IMR-90 (cell line): ENCODE results near the gene ARHGEF1. TPM values are rescaled to one million over a fixed set of nuclear protein-coding genes. Genes with fewer than 3 reads are reported as not detected.

Experiments used
- ATAC-seq: fragments of 200-7000 bp; cut with Tn5 transposase; 2 replicates; pipeline ENCODE4 v1.9.1; 2020; ENCODE audit warnings: low read depth, mild to moderate bottlenecking, moderate library complexity
- BruUV-seq: library from RNA; stranded (reverse); fragments of 400-500 nt; replicated peaks from 2 replicates; lab custom pipeline; 2021; lab: Mats Ljungman, UMichigan
- CTCF ChIA-PET: fragments of 300-600 bp; formaldehyde crosslinking; extraction: SDS; loops from one replicate; lab custom pipeline; 2021; ENCODE audit warnings: antibody characterized with exemption; lab: Yijun Ruan, JAX
- POLR2A ChIA-PET: fragments of 300-600 bp; sonication (Branson Sonifier 250); formaldehyde crosslinking; loops from one replicate; lab custom pipeline; 2022; ENCODE audit warnings: antibody characterized with exemption; ENCODE audit not compliant: unreplicated experiment; lab: Charles Lee
- DNase-seq: peaks from one replicate; pipeline ENCODE4 v3.0.0; 2013
- H2AFZ ChIP-seq: replicated peaks from 2 replicates; pipeline ENCODE3; 2013; ENCODE audit warnings: low read length, mild to moderate bottlenecking; ENCODE audit not compliant: poor library complexity
- H2AK5ac ChIP-seq: 2 replicates; pipeline ENCODE4 v1.6.1; 2013; ENCODE audit warnings: low read depth, low read length, inconsistent platforms
- H2AK9ac ChIP-seq: replicated peaks from 2 replicates; pipeline ENCODE3; 2013; ENCODE audit warnings: mild to moderate bottlenecking, low read depth, low read length, moderate library complexity; ENCODE audit not compliant: poor library complexity
- H2BK120ac ChIP-seq: 2 replicates; pipeline ENCODE4 v1.6.1; 2013; ENCODE audit warnings: low read depth, low read length, inconsistent platforms
- H2BK15ac ChIP-seq: 3 replicates; pipeline ENCODE4 v1.6.1; 2013; ENCODE audit warnings: low read depth, low read length, inconsistent platforms
- H2BK20ac ChIP-seq: 2 replicates; pipeline ENCODE4 v1.6.1; 2013; ENCODE audit warnings: low read depth, mild to moderate bottlenecking, inconsistent platforms, low read length, moderate library complexity
- H2BK5ac ChIP-seq: 2 replicates; pipeline ENCODE4 v1.6.1; 2013; ENCODE audit warnings: mild to moderate bottlenecking, low read depth, low read length, inconsistent platforms; ENCODE audit not compliant: poor library complexity, severe bottlenecking
- H3K14ac ChIP-seq: replicated peaks from 2 replicates; pipeline ENCODE4 v1.6.1; 2013; ENCODE audit warnings: low read depth, low read length, inconsistent platforms
- H3K18ac ChIP-seq: 2 replicates; pipeline ENCODE4 v1.6.1; 2013; ENCODE audit warnings: low read depth, low read length, control low read depth
- H3K23ac ChIP-seq: 2 replicates; pipeline ENCODE4 v1.6.1; 2013; ENCODE audit warnings: low read depth, low read length, inconsistent platforms
- H3K27ac ChIP-seq: 2 replicates; pipeline ENCODE4 v1.5.1; 2013; ENCODE audit warnings: mild to moderate bottlenecking, control low read depth, low read length; ENCODE audit not compliant: insufficient read depth
- H3K27me3 ChIP-seq: 2 replicates; pipeline ENCODE4 v1.6.1; 2013; ENCODE audit warnings: low read length; ENCODE audit not compliant: control insufficient read depth, insufficient read depth
- H3K36me3 ChIP-seq: 2 replicates; pipeline ENCODE4 v1.6.1; 2013; ENCODE audit warnings: low read length, mixed read lengths; ENCODE audit not compliant: control insufficient read depth, insufficient read depth
- H3K4ac ChIP-seq: 2 replicates; pipeline ENCODE4 v1.6.1; 2013; ENCODE audit warnings: low read depth, low read length, inconsistent platforms
- H3K4me1 ChIP-seq: 2 replicates; pipeline ENCODE4 v1.6.1; 2013; ENCODE audit warnings: low read length, mixed read lengths; ENCODE audit not compliant: control insufficient read depth, insufficient read depth
- H3K4me2 ChIP-seq: 2 replicates; pipeline ENCODE4 v1.6.1; 2013; ENCODE audit warnings: low read depth, mild to moderate bottlenecking, control low read depth, low read length, moderate library complexity
- H3K4me3 ChIP-seq: 2 replicates; pipeline ENCODE4 v1.5.1; 2013; ENCODE audit warnings: low read depth, mild to moderate bottlenecking, control low read depth, low read length, moderate library complexity; ENCODE audit not compliant: insufficient read depth
- H3K56ac ChIP-seq: 2 replicates; pipeline ENCODE4 v1.6.1; 2013; ENCODE audit warnings: low read length, inconsistent platforms; ENCODE audit not compliant: insufficient read depth; ENCODE audit errors: extremely low read depth
- H3K79me1 ChIP-seq, 2 experiments: 2 replicates each; pipeline ENCODE4 v1.6.1; 2013; ENCODE audit warnings: low read length in 2 of 2, inconsistent platforms in 1 of 2, low read depth in 1 of 2
- H3K9ac ChIP-seq: 2 replicates; pipeline ENCODE4 v1.6.1; 2013; ENCODE audit warnings: low read depth, low read length, control low read depth
- H3K9me1 ChIP-seq: 2 replicates; pipeline ENCODE4 v1.6.1; 2013; ENCODE audit warnings: low read length, inconsistent platforms; ENCODE audit not compliant: insufficient read depth
- H3K9me3 ChIP-seq: 2 replicates; pipeline ENCODE4 v1.6.1; 2013; ENCODE audit warnings: low read length; ENCODE audit not compliant: control insufficient read depth, insufficient read depth
- H4K20me1 ChIP-seq: 2 replicates; pipeline ENCODE4 v1.6.1; 2013; ENCODE audit warnings: low read length, inconsistent platforms; ENCODE audit not compliant: insufficient read depth
- H4K5ac ChIP-seq: 2 replicates; pipeline ENCODE4 v1.6.1; 2013; ENCODE audit warnings: mild to moderate bottlenecking, low read depth, low read length, control low read depth
- H4K8ac ChIP-seq, 2 experiments: 2 replicates each; pipeline ENCODE4 v1.6.1; 2013; ENCODE audit warnings: low read depth in 2 of 2, low read length in 2 of 2, control low read depth in 1 of 2, inconsistent platforms in 1 of 2
- H4K91ac ChIP-seq: 2 replicates; pipeline ENCODE4 v1.6.1; 2013; ENCODE audit warnings: low read depth, low read length, inconsistent platforms; ENCODE audit not compliant: insufficient read depth
- CTCF ChIP-seq: conservative IDR thresholded peaks from 2 replicates; pipeline ENCODE4 v1.5.1; 2012; ENCODE audit warnings: mild to moderate bottlenecking, low read depth, low read length, improper control_type of control experiment
- FOS ChIP-seq: fragments of 150-350 bp; IDR thresholded peaks from 2 replicates; pipeline ENCODE4 v1.6.1; 2016; ENCODE audit warnings: low read depth, low read length
- MAZ ChIP-seq: IDR thresholded peaks from 2 replicates; pipeline ENCODE4 v1.6.1; 2012; ENCODE audit warnings: low read depth, mild to moderate bottlenecking, low read length, improper control_type of control experiment, moderate library complexity, borderline replicate concordance
- POLR2A ChIP-seq: IDR thresholded peaks from 2 replicates; pipeline ENCODE4 v1.6.1; 2012; ENCODE audit warnings: mild to moderate bottlenecking, low read depth, low read length
- RAD21 ChIP-seq: IDR thresholded peaks from 2 replicates; pipeline ENCODE4 v1.6.1; 2012; ENCODE audit warnings: low read length, improper control_type of control experiment
- SMC3 ChIP-seq: fragments of 150-350 bp; IDR thresholded peaks from 2 replicates; pipeline ENCODE4 v1.6.1; 2016; ENCODE audit warnings: low read depth, mild to moderate bottlenecking, antibody characterized with exemption, low read length, moderate library complexity
- WGBS, 2 experiments: methylation state at CpG; one replicate each; pipeline versions ENCODE4 v1.1.5 to v1.1.7; 2013; ENCODE audit warnings: missing lambda C conversion rate in 2 of 2; ENCODE audit not compliant: insufficient read length in 1 of 2; ENCODE audit errors: extremely low coverage in 2 of 2; 5-methylcytosine and 5-hydroxymethylcytosine counted together
- dilution Hi-C: fragments of 300-500 bp; cut with HindIII; formaldehyde crosslinking; loops from one replicate; pipeline ENCODE4 v1.14.3; 2018; ENCODE audit warnings: low sequenced_read_pairs; ENCODE audit not compliant: unreplicated experiment
- in situ Hi-C: fragments of 300-500 bp; cut with MboI; formaldehyde crosslinking; loops from 3 replicates; pipeline ENCODE4 v1.14.3; 2019; ENCODE audit warnings: low sequenced_read_pairs, inconsistent platforms, mixed read lengths
- intact Hi-C: fragments of 100-400 bp; cut with micrococcal nuclease; formaldehyde crosslinking; loops from 2 replicates; pipeline ENCODE4 v1.10.0; 2022
- polyA plus RNA-seq, 3 experiments: library from polyadenylated mRNA; depleted of rRNA; stranded (reverse); fragments of >200 nt; gene quantifications; 2 replicates each; pipeline ENCODE4 v1.2.3, GENCODE V29; 2012; ENCODE audit warnings: low replicate concordance in 1 of 3
- total RNA-seq: library from RNA; depleted of rRNA; stranded (reverse); fragments of >200 nt; gene quantifications from 2 replicates; pipeline ENCODE4 v1.2.3, GENCODE V29; 2012

ARHGEF1 gene
- total and polyA plus RNA-seq, 2 of the 4 experiments (the other 2 are of a cell fraction): 11.5 to 47.1 TPM

- TF ChIP-seq POLR2A: no peak
Measured at GRCh38 chr19:41933693-41934426, 50.9 kb downstream of the ARHGEF1 start (continued).

- H2BK120ac ChIP-seq: no peak overlapping the region
- ATAC-seq (peak; percentile 69), DNase-seq (peak; percentile 49)
- H3K27me3 ChIP-seq: peaks cover 56% of the 10 kb centered on the region
- no peak overlapping the region for H3K4me2 ChIP-seq
- no peak overlapping the region for H3K14ac ChIP-seq
- H3K9ac ChIP-seq: no peak overlapping the region
- H3K56ac ChIP-seq: no peak overlapping the region
- 7% methylated on average over 4 of the region's 7 CpGs; no CpG with 5 or more reads in 1 of the 2 experiments for WGBS, 2 experiments
- no peak overlapping the region for H2BK20ac ChIP-seq
- no peak overlapping the region for H4K91ac ChIP-seq
- H4K5ac ChIP-seq: no peak overlapping the region
- H3K9me3 ChIP-seq: no peaks in the 10 kb centered on the region
- intact Hi-C loops: loop anchor here (5.0 kb wide), 1 partner anchor 53 kb away; the partner anchor contains the start of gene ARHGEF1
- H3K4ac ChIP-seq: no peak overlapping the region
- peaks cover 12% of the 10 kb centered on the region for H3K4me1 ChIP-seq
- H3K4me3 ChIP-seq: no peak overlapping the region
- H2AFZ ChIP-seq: peak overlapping the region; percentile 40
- H3K9me1 ChIP-seq: no peaks in the 10 kb centered on the region
- no TSS peak for BruUV-seq
- H2BK5ac ChIP-seq: no peak overlapping the region
- H2AK5ac ChIP-seq: peak overlapping the region; percentile 3; the same call in 1 of the 2 replicates
- no peak overlapping the region for H4K8ac ChIP-seq
- dilution Hi-C loops: no loop called here
- CTCF ChIA-PET: interaction anchor here (0.5 kb wide), 1 partner anchor 99 kb away, joined by 5 read pairs; no protein-coding TSS in a partner anchor
- H2AK9ac ChIP-seq: peak overlapping the region; percentile 93
- H3K36me3 ChIP-seq: no peaks in the 10 kb centered on the region
- POLR2A ChIA-PET: no interaction called here
- H3K18ac ChIP-seq: no peak overlapping the region
- peaks cover 4% of the 10 kb centered on the region for H4K20me1 ChIP-seq
- peak overlapping the region; percentile 59; the same call in 1 of the 2 replicates for H3K23ac ChIP-seq
- in situ Hi-C loops: no loop called here
- no peaks in the 10 kb centered on the region for H3K79me1 ChIP-seq
- H3K27ac ChIP-seq: no peak overlapping the region
- no peak for TF ChIP-seq FOS
- peak; percentile 35; the same call in 1 of the 2 replicates for TF ChIP-seq MAZ
- TF ChIP-seq RAD21: peak; percentile 65
- peak; percentile 84 for TF ChIP-seq CTCF
- TF ChIP-seq SMC3: peak; percentile 49; the same call in 1 of the 2 replicates
- no peak overlapping the region for H2BK15ac ChIP-seq
Measured at GRCh38 chr19:41934849-41935374, 51.9 kb downstream of the ARHGEF1 start.
